ENCODE data around the gene VPS16. TPM values are rescaled to one million over a fixed set of nuclear protein-coding genes. Genes with fewer than 3 reads are reported as not detected.
A peak's percentile ranks its signal among the peaks of the same experiment; 100 is the strongest.
"Not testable (repeated sequence)": the region's sequence is repeated elsewhere in the genome, so short reads cannot be mapped to it uniquely, and the experiment has no call there.

The VPS16 gene
- total and polyA plus RNA-seq, 7 experiments from 2014 or later = 25.0 to 62.4 (median 54.0) TPM

GRCh38 chr20:2891343-2891742 is 50.8 kb downstream of the VPS16 start:
- peaks cover 31 to 65% (median 57%) of the 10 kb centered on the region in 7 donors for H3K4me1 Mint-ChIP-seq
- peaks cover 0 to 12% (median 2%) of the 10 kb centered on the region in 11 donors for H3K9me3 Mint-ChIP-seq
- H3K4me1 ChIP-seq (ENCODE audit: control insufficient read depth in 2 of 2, insufficient read depth in 2 of 2, low read length in 2 of 2) = peaks cover 3 to 23% of the 10 kb centered on the region in 2 donors
- DNase-seq (no peak), ATAC-seq (no peak)
- ChIA-PET POLR2A (no interaction called here), CTCF (no interaction called here)
- H3K36me3 ChIP-seq (ENCODE audit: control insufficient read depth in 2 of 3, insufficient read depth in 3 of 3, low read length in 3 of 3) = no peaks in the 10 kb centered on the region
- no peak overlapping the region for H3K4me3 ChIP-seq (ENCODE audit: low read length)
- peak overlapping the region in 3 of 9 donors; percentile 19 to 69 (median 63) for H3K27ac Mint-ChIP-seq
- no peaks in the 10 kb centered on the region for H3K27me3 ChIP-seq (ENCODE audit: control insufficient read depth in 2 of 2, insufficient read depth in 2 of 2, low read length in 2 of 2)
- intact Hi-C loops (cut with micrococcal nuclease) = no loop called here
- no peaks in the 10 kb centered on the region for H3K9me3 ChIP-seq (ENCODE audit: control insufficient read depth in 2 of 3, low read length in 3 of 3)
- peaks cover 0 to 31% (median 22%) of the 10 kb centered on the region in 5 donors for H3K36me3 Mint-ChIP-seq
- no peak overlapping the region for H3K27ac ChIP-seq (ENCODE audit: low read depth, low read length)
- peak overlapping the region in 2 of 10 donors; percentile 2 to 22 for H3K4me3 Mint-ChIP-seq
- H3K27me3 Mint-ChIP-seq = no peaks in the 10 kb centered on the region

- ATAC-seq (no peak), DNase-seq (no peak)
- no peak overlapping the region for H3K4me3 Mint-ChIP-seq
- intact Hi-C loops (cut with micrococcal nuclease) = no loop called here
- peak overlapping the region in 2 of 9 donors; percentile 27 to 52 for H3K27ac Mint-ChIP-seq
- H3K4me1 Mint-ChIP-seq = peaks cover 32 to 65% (median 59%) of the 10 kb centered on the region in 7 donors
- no peak overlapping the region for H3K4me3 ChIP-seq (ENCODE audit: low read length)
- H3K9me3 ChIP-seq (ENCODE audit: control insufficient read depth in 2 of 3, low read length in 3 of 3) = no peaks in the 10 kb centered on the region
- peaks cover 3 to 19% of the 10 kb centered on the region in 2 donors for H3K4me1 ChIP-seq (ENCODE audit: control insufficient read depth in 2 of 2, insufficient read depth in 2 of 2, low read length in 2 of 2)
- POLR2A ChIA-PET = no interaction called here
- H3K9me3 Mint-ChIP-seq = peaks cover 0 to 15% (median 3%) of the 10 kb centered on the region in 11 donors
- CTCF ChIA-PET = no interaction called here
- H3K27ac ChIP-seq (ENCODE audit: low read depth, low read length) = no peak overlapping the region
- H3K36me3 ChIP-seq (ENCODE audit: control insufficient read depth in 2 of 3, insufficient read depth in 3 of 3, low read length in 3 of 3) = no peaks in the 10 kb centered on the region
- no peaks in the 10 kb centered on the region for H3K27me3 ChIP-seq (ENCODE audit: control insufficient read depth in 2 of 2, insufficient read depth in 2 of 2, low read length in 2 of 2)
- H3K27me3 Mint-ChIP-seq = no peaks in the 10 kb centered on the region
- peaks cover 0 to 33% (median 26%) of the 10 kb centered on the region in 5 donors for H3K36me3 Mint-ChIP-seq
Measured at GRCh38 chr20:2892376-2892775, 51.8 kb downstream of the VPS16 start.

GRCh38 chr20:2894221-2894620 is 53.7 kb downstream of the VPS16 start:
- no peak for ATAC-seq
- Mint-ChIP-seq H3K36me3 (peaks cover 0 to 34% (median 26%) of the 10 kb centered on the region in 5 donors), H3K27ac (no peak overlapping the region), H3K27me3 (no peaks in the 10 kb centered on the region), H3K4me1 (peaks cover 23 to 59% (median 49%) of the 10 kb centered on the region in 7 donors), H3K4me3 (no peak overlapping the region), H3K9me3 (peaks cover 0 to 15% (median 3%) of the 10 kb centered on the region in 11 donors)
- Histone ChIP-seq H3K9me3 (ENCODE audit: control insufficient read depth in 2 of 3, low read length in 3 of 3) (no peaks in the 10 kb centered on the region), H3K27me3 (ENCODE audit: control insufficient read depth in 2 of 2, insufficient read depth in 2 of 2, low read length in 2 of 2) (no peaks in the 10 kb centered on the region), H3K36me3 (ENCODE audit: control insufficient read depth in 2 of 3, insufficient read depth in 3 of 3, low read length in 3 of 3) (no peaks in the 10 kb centered on the region), H3K27ac (ENCODE audit: low read depth, low read length) (no peak overlapping the region), H3K4me1 (ENCODE audit: control insufficient read depth in 2 of 2, insufficient read depth in 2 of 2, low read length in 2 of 2) (peaks cover 0 to 5% of the 10 kb centered on the region in 2 donors), H3K4me3 (ENCODE audit: low read length) (no peak overlapping the region)
- POLR2A ChIA-PET = no interaction called here
- CTCF ChIA-PET = no interaction called here
- intact Hi-C loops (cut with micrococcal nuclease) = no loop called here
- DNase-seq = no peak

DNA sequence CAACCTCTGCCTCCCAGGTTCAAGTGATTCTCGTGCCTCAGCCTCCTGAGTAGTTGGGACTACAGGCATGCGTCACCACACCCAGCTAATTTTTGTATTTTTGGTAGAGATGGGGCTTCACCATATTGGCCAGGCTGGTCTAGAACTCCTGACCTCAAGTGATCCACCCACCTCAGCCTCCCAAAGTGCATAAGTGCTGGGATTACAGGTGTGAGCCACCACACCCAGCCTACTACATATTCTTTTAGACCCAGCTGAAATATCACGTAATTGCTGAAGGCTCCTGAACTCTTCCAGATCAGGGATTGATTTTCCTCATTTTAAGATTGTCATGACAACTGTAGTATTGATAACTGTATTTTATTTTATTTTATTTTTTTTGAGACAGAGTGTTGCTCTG is 54.6 kb downstream of the VPS16 start:
- H3K27me3 Mint-ChIP-seq; H3K27me3 ChIP-seq (ENCODE audit: control insufficient read depth in 2 of 2, insufficient read depth in 2 of 2, low read length in 2 of 2); ATAC-seq; H3K9me3 ChIP-seq (ENCODE audit: control insufficient read depth in 2 of 3, low read length in 3 of 3); H3K27ac Mint-ChIP-seq; POLR2A ChIA-PET; H3K4me3 Mint-ChIP-seq; H3K27ac ChIP-seq (ENCODE audit: low read depth, low read length); intact Hi-C loops (cut with micrococcal nuclease); H3K4me1 ChIP-seq (ENCODE audit: control insufficient read depth in 2 of 2, insufficient read depth in 2 of 2, low read length in 2 of 2); DNase-seq; H3K36me3 ChIP-seq (ENCODE audit: control insufficient read depth in 2 of 3, insufficient read depth in 3 of 3, low read length in 3 of 3); H3K4me3 ChIP-seq (ENCODE audit: low read length); CTCF ChIA-PET: not testable (repeated sequence)
- Mint-ChIP-seq H3K4me1 (peaks cover 26 to 61% (median 49%) of the 10 kb centered on the region in 7 donors), H3K9me3 (peaks cover 0 to 15% (median 3%) of the 10 kb centered on the region in 11 donors), H3K36me3 (peaks cover 0 to 36% (median 25%) of the 10 kb centered on the region in 5 donors)

DNA sequence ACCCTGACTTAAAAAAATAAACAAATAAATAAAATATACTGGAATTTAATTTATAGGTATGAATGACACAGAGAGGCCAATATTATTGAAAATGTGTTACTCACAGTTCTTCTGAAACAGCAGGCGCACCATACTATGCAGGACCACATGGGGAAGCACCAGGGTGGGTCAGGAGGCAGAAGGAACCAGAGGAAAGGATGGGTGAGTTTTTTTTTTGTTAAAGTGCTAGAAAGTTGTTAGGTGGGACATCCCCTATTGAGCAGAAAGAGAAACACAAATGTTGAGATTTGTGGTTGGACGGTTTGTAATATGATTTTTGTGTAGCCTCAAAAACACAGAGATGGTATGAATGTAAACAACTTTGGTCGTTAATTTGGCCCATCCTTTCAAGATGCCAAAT is 58.7 kb downstream of the VPS16 start:
- H3K9me3 Mint-ChIP-seq = peaks cover 0 to 10% (median 1%) of the 10 kb centered on the region in 11 donors
- intact Hi-C loops (cut with micrococcal nuclease) = no loop called here
- Histone ChIP-seq H3K4me3 (ENCODE audit: low read length) (no peak overlapping the region), H3K9me3 (ENCODE audit: control insufficient read depth in 2 of 3, low read length in 3 of 3) (no peaks in the 10 kb centered on the region), H3K27me3 (ENCODE audit: control insufficient read depth in 2 of 2, insufficient read depth in 2 of 2, low read length in 2 of 2) (no peaks in the 10 kb centered on the region), H3K36me3 (ENCODE audit: control insufficient read depth in 2 of 3, insufficient read depth in 3 of 3, low read length in 3 of 3) (no peaks in the 10 kb centered on the region), H3K27ac (ENCODE audit: low read depth, low read length) (no peak overlapping the region), H3K4me1 (ENCODE audit: control insufficient read depth in 2 of 2, insufficient read depth in 2 of 2, low read length in 2 of 2) (peaks cover 0 to 13% of the 10 kb centered on the region in 2 donors)
- no peaks in the 10 kb centered on the region for H3K27me3 Mint-ChIP-seq
- ChIA-PET CTCF (no interaction called here), POLR2A (no interaction called here)
- H3K27ac Mint-ChIP-seq = peak overlapping the region in 2 of 9 donors; percentile 32 to 48
- H3K4me3 Mint-ChIP-seq = peak overlapping the region in 3 of 10 donors; percentile 16 to 56 (median 41)
- peaks cover 35 to 68% (median 58%) of the 10 kb centered on the region in 7 donors for H3K4me1 Mint-ChIP-seq
- H3K36me3 Mint-ChIP-seq = peaks cover 0 to 22% (median 16%) of the 10 kb centered on the region in 5 donors
- no peak for DNase-seq
- no peak for ATAC-seq

GRCh38 chr20:2900845-2901592 is 60.5 kb downstream of the VPS16 start:
- H3K4me3 ChIP-seq (ENCODE audit: low read length) = no peak overlapping the region
- DNase-seq (peak in 5 of 9 donors; percentile 17 to 36 (median 31)), ATAC-seq (peak; percentile 75)
- peaks cover 35 to 80% (median 71%) of the 10 kb centered on the region in 7 donors for H3K4me1 Mint-ChIP-seq
- peak overlapping the region in 8 of 9 donors; percentile 53 to 85 (median 68) for H3K27ac Mint-ChIP-seq
- H3K27me3 ChIP-seq (ENCODE audit: control insufficient read depth in 2 of 2, insufficient read depth in 2 of 2, low read length in 2 of 2) = no peaks in the 10 kb centered on the region
- no peaks in the 10 kb centered on the region for H3K36me3 ChIP-seq (ENCODE audit: control insufficient read depth in 2 of 3, insufficient read depth in 3 of 3, low read length in 3 of 3)
- no peaks in the 10 kb centered on the region for H3K27me3 Mint-ChIP-seq
- no peaks in the 10 kb centered on the region for H3K9me3 ChIP-seq (ENCODE audit: control insufficient read depth in 2 of 3, low read length in 3 of 3)
- peaks cover 0 to 16% (median 11%) of the 10 kb centered on the region in 5 donors for H3K36me3 Mint-ChIP-seq
- peaks cover 0 to 13% of the 10 kb centered on the region in 2 donors for H3K4me1 ChIP-seq (ENCODE audit: control insufficient read depth in 2 of 2, insufficient read depth in 2 of 2, low read length in 2 of 2)
- ChIA-PET CTCF (interaction anchor here (0.6 to 1.0 kb wide), 5 partner anchors 42 to 411 kb away, joined by 3 to 4 read pairs (median 3); no protein-coding TSS in a partner anchor), POLR2A (interaction anchor here (0.9 kb wide), 1 partner anchor 249 kb away, joined by 3 read pairs; the partner anchor contains the start of gene NOP56)
- H3K4me3 Mint-ChIP-seq = peak overlapping the region; percentile 11 to 84 (median 59)
- intact Hi-C loops (cut with micrococcal nuclease) = no loop called here
- H3K9me3 Mint-ChIP-seq = peaks cover 0 to 5% (median 0%) of the 10 kb centered on the region in 11 donors
- H3K27ac ChIP-seq (ENCODE audit: low read depth, low read length) = no peak overlapping the region
